C4-2B (cell line): ENCODE measurements around the gene ZG16B.

Source experiments
- CTCF ChIP-seq: fragments of 450-650 bp; conservative IDR thresholded peaks from 2 replicates; pipeline ENCODE4 v1.5.1; 2017; ENCODE audit warnings: mild to moderate bottlenecking
- ZFX ChIP-seq: fragments of 450-650 bp; IDR thresholded peaks from 2 replicates; pipeline ENCODE4 v1.6.1; 2017

GRCh38 chr16:2867987-2868789, 38.1 kb downstream of the ZG16B start:
- TF ChIP-seq CTCF, result peak; percentile 98
- TF ChIP-seq ZFX, result no peak; the same call in 1 of the 2 replicates
